Trophoblast cell (in vitro differentiated cells and primary cell): ENCODE data around the gene C6orf89.

Experiments used
- DNase-seq, 2 donors: peaks; one replicate each; pipeline ENCODE4 v3.0.0-alpha.2; 2016
- H2AFZ ChIP-seq: 2 replicates; pipeline ENCODE4 v1.6.1; 2013; ENCODE audit warnings: low read length, moderate library complexity, mild to moderate bottlenecking; ENCODE audit not compliant: insufficient read depth, poor library complexity
- H2AK5ac ChIP-seq: 2 replicates; pipeline ENCODE4 v1.6.1; 2013; ENCODE audit warnings: mild to moderate bottlenecking, low read length
- H2BK120ac ChIP-seq: 2 replicates; pipeline ENCODE4 v1.6.1; 2013; ENCODE audit warnings: low read length, mild to moderate bottlenecking, moderate library complexity; ENCODE audit not compliant: insufficient read depth, poor library complexity
- H2BK12ac ChIP-seq: 2 replicates; pipeline ENCODE4 v1.6.1; 2013; ENCODE audit warnings: mild to moderate bottlenecking, low read length, moderate library complexity
- H2BK5ac ChIP-seq: 2 replicates; pipeline ENCODE4 v1.6.1; 2013; ENCODE audit warnings: low read length, low read depth, moderate library complexity, mild to moderate bottlenecking; ENCODE audit not compliant: poor library complexity
- H3K14ac ChIP-seq: 2 replicates; pipeline ENCODE4 v1.6.1; 2013; ENCODE audit warnings: mild to moderate bottlenecking, low read length
- H3K18ac ChIP-seq: 2 replicates; pipeline ENCODE4 v1.6.1; 2013; ENCODE audit warnings: mild to moderate bottlenecking, low read length
- H3K23ac ChIP-seq: 2 replicates; pipeline ENCODE4 v1.6.1; 2013; ENCODE audit warnings: low read length
- H3K27ac ChIP-seq: 2 replicates; pipeline ENCODE4 v1.5.1; 2013; ENCODE audit warnings: low read depth, mild to moderate bottlenecking, inconsistent platforms, low read length, moderate library complexity
- H3K27me3 ChIP-seq: 2 replicates; pipeline ENCODE4 v1.6.1; 2013; ENCODE audit warnings: inconsistent platforms, mild to moderate bottlenecking, low read length, moderate library complexity; ENCODE audit not compliant: insufficient read depth
- H3K36me3 ChIP-seq, 2 experiments: 1 replicate in 1 of 2; 2 replicates in 1 of 2; pipeline ENCODE4 v1.6.1; 2013; ENCODE audit warnings: low read length in 2 of 2, mild to moderate bottlenecking in 2 of 2, moderate library complexity in 1 of 2; ENCODE audit not compliant: insufficient read depth in 2 of 2, control insufficient read depth in 1 of 2
- H3K4ac ChIP-seq: 2 replicates; pipeline ENCODE4 v1.6.1; 2013; ENCODE audit warnings: low read depth, mild to moderate bottlenecking, low read length, moderate library complexity
- H3K4me1 ChIP-seq, 2 experiments: 1 replicate in 1 of 2; 2 replicates in 1 of 2; pipeline ENCODE4 v1.6.1; 2013; ENCODE audit warnings: low read length in 2 of 2, mild to moderate bottlenecking in 2 of 2, moderate library complexity in 1 of 2; ENCODE audit not compliant: insufficient read depth in 2 of 2, control insufficient read depth in 1 of 2
- H3K4me2 ChIP-seq: 2 replicates; pipeline ENCODE4 v1.6.1; 2013; ENCODE audit warnings: inconsistent platforms, mild to moderate bottlenecking, low read length, moderate library complexity
- H3K4me3 ChIP-seq: 2 replicates; pipeline ENCODE4 v1.5.1; 2013; ENCODE audit warnings: mild to moderate bottlenecking, low read depth, low read length, inconsistent platforms
- H3K79me1 ChIP-seq: one replicate; pipeline ENCODE4 v1.6.1; 2013; ENCODE audit warnings: low read length
- H3K79me2 ChIP-seq: 2 replicates; pipeline ENCODE4 v1.6.1; 2013; ENCODE audit warnings: low read length, mild to moderate bottlenecking; ENCODE audit not compliant: control insufficient read depth, insufficient read depth, poor library complexity
- H3K9ac ChIP-seq: 2 replicates; pipeline ENCODE4 v1.6.1; 2013; ENCODE audit warnings: mild to moderate bottlenecking, low read length
- H3K9me3 ChIP-seq: 2 replicates; pipeline ENCODE4 v1.6.1; 2013; ENCODE audit warnings: low read depth, mild to moderate bottlenecking, control low read depth, inconsistent platforms, low read length; ENCODE audit not compliant: insufficient read depth
- H4K12ac ChIP-seq: 2 replicates; pipeline ENCODE4 v1.6.1; 2013; ENCODE audit warnings: low read depth, mild to moderate bottlenecking, low read length, moderate library complexity
- H4K8ac ChIP-seq: 2 replicates; pipeline ENCODE4 v1.6.1; 2013; ENCODE audit warnings: low read depth, mild to moderate bottlenecking, low read length, moderate library complexity
- H4K91ac ChIP-seq: one replicate; pipeline ENCODE4 v1.6.1; 2013; ENCODE audit warnings: low read depth, mild to moderate bottlenecking, low read length, moderate library complexity
- WGBS: extraction: QIAGEN DNeasy Blood & Tissue Kit; methylation state at CpG from one replicate; pipeline ENCODE4 v1.1.7; 2013; ENCODE audit warnings: missing lambda C conversion rate; ENCODE audit not compliant: insufficient read length, insufficient coverage; ENCODE audit errors: extremely low coverage; 5-methylcytosine and 5-hydroxymethylcytosine counted together

The C6orf89 gene

DNA sequence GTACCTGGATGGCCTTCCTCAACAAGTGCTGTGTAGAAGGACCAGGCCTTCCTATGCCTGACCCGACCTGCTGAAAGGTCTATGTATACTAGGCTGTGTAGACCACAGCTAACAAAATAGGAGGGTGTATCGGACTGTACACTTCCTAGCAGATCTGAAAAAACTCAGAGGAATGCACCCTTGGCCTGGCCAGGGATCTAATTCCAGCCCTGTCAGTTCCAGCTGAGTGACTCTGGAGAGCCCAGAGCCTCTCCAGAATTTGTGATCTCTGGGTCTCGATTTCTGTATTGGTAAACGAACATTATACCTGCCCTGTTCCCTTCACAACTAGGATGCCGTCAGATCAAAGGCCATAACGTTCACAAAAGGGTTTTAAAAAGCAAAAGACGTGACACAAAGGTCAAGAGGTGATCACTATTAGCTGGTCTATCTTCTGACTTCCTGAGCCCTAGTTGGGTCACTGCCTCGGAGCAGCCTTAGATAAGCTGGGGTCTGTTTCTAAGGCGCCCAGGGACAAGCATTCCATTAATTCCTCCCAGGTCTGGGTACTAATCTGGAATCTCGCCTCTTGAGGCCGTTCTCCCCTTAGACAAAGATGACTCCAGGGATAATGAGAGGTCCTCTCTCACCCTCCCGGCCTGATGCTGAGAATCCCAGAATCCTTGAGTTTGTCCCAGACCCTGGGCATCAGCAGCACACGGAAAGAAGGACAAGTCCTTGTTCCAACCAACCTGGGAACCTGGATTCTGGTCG is 86.3 kb downstream of the C6orf89 start:
- H4K12ac ChIP-seq = no peak overlapping the region
- H2AFZ ChIP-seq = no peak overlapping the region
- no peak for DNase-seq
- H3K18ac ChIP-seq = no peak overlapping the region
- no peak overlapping the region for H3K14ac ChIP-seq
- no peak overlapping the region for H3K4me3 ChIP-seq
- no peaks in the 10 kb centered on the region for H3K27me3 ChIP-seq
- no peak overlapping the region for H3K27ac ChIP-seq
- no peak overlapping the region for H3K4ac ChIP-seq
- peaks cover 78 to 93% of the 10 kb centered on the region in 2 experiments for H3K36me3 ChIP-seq
- H2BK5ac ChIP-seq = no peak overlapping the region
- H4K8ac ChIP-seq = no peak overlapping the region
- H3K9me3 ChIP-seq = no peaks in the 10 kb centered on the region
- no peak overlapping the region for H3K9ac ChIP-seq
- no peak overlapping the region for H4K91ac ChIP-seq
- H3K79me1 ChIP-seq = no peaks in the 10 kb centered on the region
- H3K79me2 ChIP-seq = no peaks in the 10 kb centered on the region
- H3K23ac ChIP-seq = no peak overlapping the region
- no peak overlapping the region for H2AK5ac ChIP-seq
- WGBS = no CpG with 5 or more reads among the region's 14 CpGs
- no peak overlapping the region for H2BK120ac ChIP-seq
- no peak overlapping the region for H3K4me2 ChIP-seq
- peaks cover 5 to 11% of the 10 kb centered on the region in 2 experiments for H3K4me1 ChIP-seq
- no peak overlapping the region for H2BK12ac ChIP-seq

DNA sequence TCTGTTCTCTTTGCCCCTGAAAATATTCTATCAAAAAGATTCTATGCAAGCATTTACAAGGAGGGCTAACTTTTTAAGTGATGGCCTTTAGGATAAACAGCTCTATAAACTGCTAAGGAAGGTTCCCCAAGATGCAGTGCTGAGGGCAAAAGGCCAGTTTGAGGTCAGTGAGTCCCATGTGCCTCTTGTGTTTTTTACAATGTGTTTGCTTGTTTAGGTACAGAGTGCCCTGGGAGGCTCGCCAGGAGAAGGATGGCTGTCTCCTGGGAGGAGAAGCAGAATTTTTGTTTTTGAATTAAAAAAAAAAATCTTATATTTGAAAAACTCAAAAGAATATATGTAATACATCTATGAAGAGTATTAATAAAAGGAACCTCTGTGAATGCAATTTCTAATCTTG is 87.4 kb downstream of the C6orf89 start:
- no peak overlapping the region for H4K8ac ChIP-seq
- no peaks in the 10 kb centered on the region for H3K9me3 ChIP-seq
- H3K9ac ChIP-seq = no peak overlapping the region
- no peak overlapping the region for H3K23ac ChIP-seq
- H4K91ac ChIP-seq = no peak overlapping the region
- H3K14ac ChIP-seq = no peak overlapping the region
- H2AK5ac ChIP-seq = no peak overlapping the region
- no peak overlapping the region for H2BK5ac ChIP-seq
- H3K4me2 ChIP-seq = no peak overlapping the region
- H3K79me1 ChIP-seq = no peaks in the 10 kb centered on the region
- WGBS = no CpG with 5 or more reads among the region's 1 CpG
- H4K12ac ChIP-seq = no peak overlapping the region
- H2BK12ac ChIP-seq = no peak overlapping the region
- H3K27me3 ChIP-seq = no peaks in the 10 kb centered on the region
- H3K4me3 ChIP-seq = no peak overlapping the region
- H2BK120ac ChIP-seq = no peak overlapping the region
- H3K4me1 ChIP-seq = peaks cover 5 to 11% of the 10 kb centered on the region in 2 experiments
- peaks cover 80 to 94% of the 10 kb centered on the region in 2 experiments for H3K36me3 ChIP-seq
- H3K27ac ChIP-seq = no peak overlapping the region
- H3K18ac ChIP-seq = no peak overlapping the region
- no peak overlapping the region for H2AFZ ChIP-seq
- H3K4ac ChIP-seq = no peak overlapping the region
- no peaks in the 10 kb centered on the region for H3K79me2 ChIP-seq
- no peak for DNase-seq

DNA sequence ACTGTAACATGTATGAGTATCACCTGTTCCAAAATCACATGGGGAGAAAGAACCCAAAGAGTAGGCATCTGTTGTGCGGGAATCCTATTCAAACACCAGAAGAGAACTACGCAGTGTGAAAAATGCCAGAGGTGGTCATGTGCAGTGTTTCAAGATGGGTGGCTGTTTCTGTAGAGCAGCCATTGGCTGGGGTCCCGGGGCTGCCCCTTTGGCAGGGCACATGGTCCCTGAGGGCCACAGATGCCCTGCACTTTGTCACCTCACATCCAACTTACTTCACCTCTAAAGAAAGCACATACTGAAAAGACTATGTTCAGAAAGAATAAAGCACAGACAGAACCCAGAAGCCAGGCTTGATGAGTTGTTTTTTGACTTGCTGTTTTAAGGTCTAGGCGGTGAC is 87.9 kb downstream of the C6orf89 start:
- H3K4me2 ChIP-seq = no peak overlapping the region
- no peak overlapping the region for H2BK120ac ChIP-seq
- no peak overlapping the region for H3K14ac ChIP-seq
- no peak overlapping the region for H4K8ac ChIP-seq
- H3K4ac ChIP-seq = no peak overlapping the region
- H3K36me3 ChIP-seq = peaks cover 80 to 93% of the 10 kb centered on the region in 2 experiments
- no peak overlapping the region for H3K23ac ChIP-seq
- H2BK5ac ChIP-seq = no peak overlapping the region
- H3K79me1 ChIP-seq = no peaks in the 10 kb centered on the region
- no peaks in the 10 kb centered on the region for H3K79me2 ChIP-seq
- no peak overlapping the region for H3K27ac ChIP-seq
- H2BK12ac ChIP-seq = no peak overlapping the region
- H3K9ac ChIP-seq = no peak overlapping the region
- no CpG with 5 or more reads among the region's 4 CpGs for WGBS
- H2AK5ac ChIP-seq = no peak overlapping the region
- no peaks in the 10 kb centered on the region for H3K9me3 ChIP-seq
- no peak overlapping the region for H3K18ac ChIP-seq
- no peak overlapping the region for H2AFZ ChIP-seq
- H3K4me1 ChIP-seq = peaks cover 5 to 11% of the 10 kb centered on the region in 2 experiments
- no peak overlapping the region for H3K4me3 ChIP-seq
- no peak for DNase-seq
- H4K91ac ChIP-seq = no peak overlapping the region
- H4K12ac ChIP-seq = no peak overlapping the region
- no peaks in the 10 kb centered on the region for H3K27me3 ChIP-seq

DNA sequence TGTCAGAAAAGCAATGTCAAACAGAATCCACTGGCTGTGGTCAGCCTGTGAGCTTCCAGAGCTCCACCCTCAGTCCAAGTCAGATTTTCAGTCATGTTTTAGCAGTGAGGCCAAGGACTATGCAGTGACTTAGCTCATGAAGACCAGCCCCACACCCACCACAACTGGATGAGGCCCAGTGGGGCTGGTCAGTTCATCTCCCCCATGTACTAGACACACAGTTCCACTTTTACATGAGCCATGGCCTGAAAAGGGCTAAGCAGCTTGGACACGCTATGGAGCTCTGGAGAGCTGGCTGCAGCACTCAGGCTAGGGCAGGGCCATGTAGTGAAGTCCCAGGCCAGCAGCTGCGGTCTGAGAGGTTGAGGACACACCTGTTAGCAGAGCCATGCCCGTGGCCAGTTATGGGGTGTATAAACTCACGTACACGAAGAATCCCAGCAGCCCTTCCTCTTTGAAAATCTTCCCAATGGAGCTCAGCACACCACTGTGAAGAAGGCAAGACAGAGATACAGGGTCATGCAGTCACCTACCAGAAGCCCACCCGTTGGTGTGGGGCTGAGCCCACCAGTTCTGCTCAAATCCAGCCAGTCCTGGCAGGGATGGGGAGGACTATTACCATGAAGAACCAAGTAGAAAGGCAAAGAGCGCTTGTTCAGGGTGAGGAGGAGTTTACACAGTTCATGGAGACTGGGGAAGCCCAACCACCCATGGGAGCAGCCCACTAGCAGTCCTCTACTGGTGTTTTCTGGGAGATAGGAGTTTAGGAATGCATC is 89.7 kb downstream of the C6orf89 start:
- no peak for DNase-seq
- Histone ChIP-seq H3K4me1 (peaks cover 5 to 11% of the 10 kb centered on the region in 2 experiments), H3K27me3 (no peaks in the 10 kb centered on the region), H4K91ac (no peak overlapping the region), H2BK120ac (no peak overlapping the region), H4K8ac (no peak overlapping the region), H2AFZ (no peak overlapping the region), H3K14ac (no peak overlapping the region), H3K9ac (no peak overlapping the region), H3K36me3 (peaks cover 65 to 82% of the 10 kb centered on the region in 2 experiments), H3K23ac (no peak overlapping the region), H3K4ac (no peak overlapping the region), H3K79me2 (no peaks in the 10 kb centered on the region), H3K27ac (no peak overlapping the region), H2AK5ac (no peak overlapping the region), H3K18ac (no peak overlapping the region), H3K79me1 (no peaks in the 10 kb centered on the region), H3K4me2 (no peak overlapping the region), H3K4me3 (no peak overlapping the region), H2BK12ac (no peak overlapping the region), H2BK5ac (no peak overlapping the region), H4K12ac (no peak overlapping the region), H3K9me3 (no peaks in the 10 kb centered on the region)
- WGBS = no CpG with 5 or more reads among the region's 7 CpGs
